ENCODE data around the gene FLT3.
A peak's percentile ranks its signal among the peaks of the same experiment; 100 is the strongest.
"Not testable (repeated sequence)": the region's sequence is repeated elsewhere in the genome, so short reads cannot be mapped to it uniquely, and the experiment has no call there.

The FLT3 gene

GRCh38 chr13:28099396-28100149, 803 bp downstream of the FLT3 start:
- no CpG with 5 or more reads among the region's 35 CpGs for WGBS (ENCODE audit: insufficient coverage, insufficient read length)
- peak overlapping the region; percentile 43; the same call in 1 of the 2 replicates for H3K4me3 ChIP-seq (ENCODE audit: low read length)
- no peaks in the 10 kb centered on the region for H3K9me3 ChIP-seq (ENCODE audit: control insufficient read depth, insufficient read depth, low read length)
- no peak for DNase-seq (ENCODE audit: low read depth, low spot score)
- peaks cover 10% of the 10 kb centered on the region for H3K27me3 ChIP-seq (ENCODE audit: control insufficient read depth, insufficient read depth, low read length)
- no peak overlapping the region for H3K27ac ChIP-seq (ENCODE audit: low read length)
- no peaks in the 10 kb centered on the region for H3K36me3 ChIP-seq (ENCODE audit: control insufficient read depth, insufficient read depth, low read length)
- H3K4me1 ChIP-seq (ENCODE audit: control insufficient read depth, insufficient read depth, low read length): no peaks in the 10 kb centered on the region

GRCh38 chr13:28097503-28097902, 2.9 kb downstream of the FLT3 start:
- no peak overlapping the region for H3K27ac ChIP-seq (ENCODE audit: low read length)
- no peak for DNase-seq (ENCODE audit: low read depth, low spot score)
- no peaks in the 10 kb centered on the region for H3K9me3 ChIP-seq (ENCODE audit: control insufficient read depth, insufficient read depth, low read length)
- H3K27me3 ChIP-seq (ENCODE audit: control insufficient read depth, insufficient read depth, low read length): peaks cover 10% of the 10 kb centered on the region
- H3K4me3 ChIP-seq (ENCODE audit: low read length): no peak overlapping the region
- no CpG with 5 or more reads among the region's 3 CpGs for WGBS (ENCODE audit: insufficient coverage, insufficient read length)
- H3K36me3 ChIP-seq (ENCODE audit: control insufficient read depth, insufficient read depth, low read length): no peaks in the 10 kb centered on the region
- H3K4me1 ChIP-seq (ENCODE audit: control insufficient read depth, insufficient read depth, low read length): no peaks in the 10 kb centered on the region

GRCh38 chr13:28094306-28094705, 6.1 kb downstream of the FLT3 start:
- Histone ChIP-seq H3K27me3 (ENCODE audit: control insufficient read depth, insufficient read depth, low read length) (peaks cover 3% of the 10 kb centered on the region), H3K36me3 (ENCODE audit: control insufficient read depth, insufficient read depth, low read length) (no peaks in the 10 kb centered on the region), H3K9me3 (ENCODE audit: control insufficient read depth, insufficient read depth, low read length) (no peaks in the 10 kb centered on the region), H3K4me1 (ENCODE audit: control insufficient read depth, insufficient read depth, low read length) (no peaks in the 10 kb centered on the region), H3K4me3 (ENCODE audit: low read length) (no peak overlapping the region), H3K27ac (ENCODE audit: low read length) (no peak overlapping the region)
- no CpG with 5 or more reads among the region's 4 CpGs for WGBS (ENCODE audit: insufficient coverage, insufficient read length)
- no peak for DNase-seq (ENCODE audit: low read depth, low spot score)

- H3K9me3 ChIP-seq (ENCODE audit: control insufficient read depth, insufficient read depth, low read length): no peaks in the 10 kb centered on the region
- WGBS (ENCODE audit: insufficient coverage, insufficient read length): no CpG with 5 or more reads among the region's 5 CpGs
- H3K36me3 ChIP-seq (ENCODE audit: control insufficient read depth, insufficient read depth, low read length): no peaks in the 10 kb centered on the region
- no peak overlapping the region for H3K27ac ChIP-seq (ENCODE audit: low read length)
- no peaks in the 10 kb centered on the region for H3K4me1 ChIP-seq (ENCODE audit: control insufficient read depth, insufficient read depth, low read length)
- DNase-seq (ENCODE audit: low read depth, low spot score): no peak
- H3K4me3 ChIP-seq (ENCODE audit: low read length): no peak overlapping the region
- H3K27me3 ChIP-seq (ENCODE audit: control insufficient read depth, insufficient read depth, low read length): peaks cover 2% of the 10 kb centered on the region; the same call in 1 of the 2 replicates
Observed at GRCh38 chr13:28093881-28094280, 6.5 kb downstream of the FLT3 start.

- no peak for DNase-seq (ENCODE audit: low read depth, low spot score)
- Histone ChIP-seq H3K4me1 (ENCODE audit: control insufficient read depth, insufficient read depth, low read length) (no peaks in the 10 kb centered on the region), H3K27ac (ENCODE audit: low read length) (no peak overlapping the region), H3K27me3 (ENCODE audit: control insufficient read depth, insufficient read depth, low read length) (no peaks in the 10 kb centered on the region), H3K9me3 (ENCODE audit: control insufficient read depth, insufficient read depth, low read length) (no peaks in the 10 kb centered on the region), H3K4me3 (ENCODE audit: low read length) (no peak overlapping the region), H3K36me3 (ENCODE audit: control insufficient read depth, insufficient read depth, low read length) (no peaks in the 10 kb centered on the region)
- no CpG with 5 or more reads among the region's 2 CpGs for WGBS (ENCODE audit: insufficient coverage, insufficient read length)
Observed at GRCh38 chr13:28092431-28092830, 7.9 kb downstream of the FLT3 start.

- Histone ChIP-seq H3K4me3 (ENCODE audit: low read length) (no peak overlapping the region), H3K27me3 (ENCODE audit: control insufficient read depth, insufficient read depth, low read length) (no peaks in the 10 kb centered on the region), H3K4me1 (ENCODE audit: control insufficient read depth, insufficient read depth, low read length) (no peaks in the 10 kb centered on the region), H3K36me3 (ENCODE audit: control insufficient read depth, insufficient read depth, low read length) (no peaks in the 10 kb centered on the region), H3K27ac (ENCODE audit: low read length) (no peak overlapping the region), H3K9me3 (ENCODE audit: control insufficient read depth, insufficient read depth, low read length) (no peaks in the 10 kb centered on the region)
- DNase-seq (ENCODE audit: low read depth, low spot score): no peak
- WGBS (ENCODE audit: insufficient coverage, insufficient read length): no CpG with 5 or more reads among the region's 1 CpG
Observed at GRCh38 chr13:28089065-28089464, 11.3 kb downstream of the FLT3 start.

- H3K4me1 ChIP-seq (ENCODE audit: control insufficient read depth, insufficient read depth, low read length); H3K27ac ChIP-seq (ENCODE audit: low read length); H3K4me3 ChIP-seq (ENCODE audit: low read length); H3K27me3 ChIP-seq (ENCODE audit: control insufficient read depth, insufficient read depth, low read length); H3K9me3 ChIP-seq (ENCODE audit: control insufficient read depth, insufficient read depth, low read length); H3K36me3 ChIP-seq (ENCODE audit: control insufficient read depth, insufficient read depth, low read length); DNase-seq (ENCODE audit: low read depth, low spot score): not testable (repeated sequence)
- WGBS (ENCODE audit: insufficient coverage, insufficient read length): no CpG with 5 or more reads among the region's 2 CpGs
Observed at GRCh38 chr13:28077820-28078219, 22.6 kb downstream of the FLT3 start.

- Histone ChIP-seq H3K9me3 (ENCODE audit: control insufficient read depth, insufficient read depth, low read length) (no peaks in the 10 kb centered on the region), H3K27me3 (ENCODE audit: control insufficient read depth, insufficient read depth, low read length) (no peaks in the 10 kb centered on the region), H3K36me3 (ENCODE audit: control insufficient read depth, insufficient read depth, low read length) (no peaks in the 10 kb centered on the region), H3K4me1 (ENCODE audit: control insufficient read depth, insufficient read depth, low read length) (no peaks in the 10 kb centered on the region), H3K27ac (ENCODE audit: low read length) (no peak overlapping the region), H3K4me3 (ENCODE audit: low read length) (no peak overlapping the region)
- no CpG with 5 or more reads among the region's 6 CpGs for WGBS (ENCODE audit: insufficient coverage, insufficient read length)
- DNase-seq (ENCODE audit: low read depth, low spot score): no peak
Observed at GRCh38 chr13:28077231-28077630, 23.1 kb downstream of the FLT3 start.

- no peak for DNase-seq (ENCODE audit: low read depth, low spot score)
- Histone ChIP-seq H3K4me1 (ENCODE audit: control insufficient read depth, insufficient read depth, low read length) (no peaks in the 10 kb centered on the region), H3K27me3 (ENCODE audit: control insufficient read depth, insufficient read depth, low read length) (no peaks in the 10 kb centered on the region), H3K4me3 (ENCODE audit: low read length) (no peak overlapping the region), H3K36me3 (ENCODE audit: control insufficient read depth, insufficient read depth, low read length) (no peaks in the 10 kb centered on the region), H3K27ac (ENCODE audit: low read length) (no peak overlapping the region), H3K9me3 (ENCODE audit: control insufficient read depth, insufficient read depth, low read length) (no peaks in the 10 kb centered on the region)
- WGBS (ENCODE audit: insufficient coverage, insufficient read length): no CpG with 5 or more reads among the region's 4 CpGs
Observed at GRCh38 chr13:28071424-28071823, 29.0 kb downstream of the FLT3 start.

GRCh38 chr13:28067491-28067890, 32.9 kb downstream of the FLT3 start:
- Histone ChIP-seq H3K4me3 (ENCODE audit: low read length) (no peak overlapping the region), H3K36me3 (ENCODE audit: control insufficient read depth, insufficient read depth, low read length) (no peaks in the 10 kb centered on the region), H3K4me1 (ENCODE audit: control insufficient read depth, insufficient read depth, low read length) (no peaks in the 10 kb centered on the region), H3K9me3 (ENCODE audit: control insufficient read depth, insufficient read depth, low read length) (no peaks in the 10 kb centered on the region), H3K27ac (ENCODE audit: low read length) (no peak overlapping the region), H3K27me3 (ENCODE audit: control insufficient read depth, insufficient read depth, low read length) (no peaks in the 10 kb centered on the region)
- no CpG with 5 or more reads among the region's 3 CpGs for WGBS (ENCODE audit: insufficient coverage, insufficient read length)
- DNase-seq (ENCODE audit: low read depth, low spot score): no peak
